HG03135 (cell line): ENCODE data around the gene PNMA8B.

Source experiments
- ATAC-seq: cut with Tn5 transposase; IDR thresholded peaks from one replicate; pipeline ENCODE4 v1.9.1; 2021; ENCODE audit warnings: mild to moderate bottlenecking, moderate library complexity; ENCODE audit not compliant: unreplicated experiment

The PNMA8B gene

GRCh38 chr19:46487802-46488445, 7.7 kb downstream of the PNMA8B start:
- ATAC-seq = no peak

- ATAC-seq = no peak
These were observed 8.4 kb downstream of the PNMA8B start for GRCh38 chr19:46487178-46487801.

GRCh38 chr19:46486358-46486757, 9.3 kb downstream of the PNMA8B start:
- no peak for ATAC-seq

GRCh38 chr19:46484656-46485055, 11.0 kb downstream of the PNMA8B start:
- ATAC-seq = no peak

GRCh38 chr19:46482631-46483030, 13.0 kb downstream of the PNMA8B start:
- ATAC-seq = no peak

GRCh38 chr19:46481947-46482346, 13.7 kb downstream of the PNMA8B start:
- ATAC-seq = no peak

- ATAC-seq = no peak
These were observed 14.3 kb downstream of the PNMA8B start for GRCh38 chr19:46481223-46481848.

- no peak for ATAC-seq
These were observed 15.3 kb downstream of the PNMA8B start for GRCh38 chr19:46480415-46480814.

- no peak for ATAC-seq
These were observed 17.2 kb downstream of the PNMA8B start for GRCh38 chr19:46478356-46478986.

GRCh38 chr19:46475986-46476385, 19.7 kb downstream of the PNMA8B start:
- no peak for ATAC-seq

GRCh38 chr19:46474211-46474610, 21.5 kb downstream of the PNMA8B start:
- ATAC-seq = no peak

- ATAC-seq = no peak
These were observed 23.1 kb downstream of the PNMA8B start for GRCh38 chr19:46472592-46472991.

GRCh38 chr19:46471811-46472543, 23.7 kb downstream of the PNMA8B start:
- no peak for ATAC-seq

- no peak for ATAC-seq
These were observed 24.4 kb downstream of the PNMA8B start, which contains the start of gene PNMA8A for GRCh38 chr19:46471116-46471733. PNMA8A (minus strand) TSS chr19:46471563; CDS start chr19:46471035, 528 bp downstream.

- no peak for ATAC-seq
These were observed 25.3 kb downstream of the PNMA8B start for GRCh38 chr19:46470376-46470775.

- ATAC-seq = no peak
These were observed 26.0 kb downstream of the PNMA8B start for GRCh38 chr19:46469541-46470185.

GRCh38 chr19:46466536-46467196, 29.0 kb downstream of the PNMA8B start:
- no peak for ATAC-seq

- ATAC-seq = no peak
These were observed 32.2 kb downstream of the PNMA8B start for GRCh38 chr19:46463516-46463915.

- no peak for ATAC-seq
These were observed 34.1 kb downstream of the PNMA8B start for GRCh38 chr19:46461537-46461936.

- ATAC-seq = no peak
These were observed 34.7 kb downstream of the PNMA8B start for GRCh38 chr19:46460981-46461380.
